ENCODE results near the gene WNT7B. TPM values are rescaled to one million over a fixed set of nuclear protein-coding genes. Genes with fewer than 3 reads are reported as not detected.

Gene WNT7B
- total RNA-seq, 3 donors from 2014 or later (not counting 1 experiment from before 2014, with no cell fraction given): not detected

GRCh38 chr22:46013460-46014416, 36.8 kb upstream of the WNT7B start:
- Mint-ChIP-seq H3K36me3 (no peaks in the 10 kb centered on the region), H3K27me3 (ENCODE audit: low read depth in 2 of 2) (no peaks in the 10 kb centered on the region), H3K27ac (peak overlapping the region; percentile 48 to 93), H3K4me3 (peak overlapping the region; percentile 86), H3K4me1 (peaks cover 0 to 13% of the 10 kb centered on the region in 2 donors), H3K9me3 (peaks cover 0 to 2% of the 10 kb centered on the region in 2 donors)
- peak; percentile 92 for ATAC-seq
- Histone ChIP-seq H3K4me3 (ENCODE audit: low read length) (peak overlapping the region; percentile 92), H3K4me1 (ENCODE audit: control insufficient read depth, insufficient read depth, low read length) (peaks cover 20% of the 10 kb centered on the region), H3K9me3 (ENCODE audit: control insufficient read depth, insufficient read depth, low read length) (peaks cover 6% of the 10 kb centered on the region), H3K36me3 (ENCODE audit: control insufficient read depth, insufficient read depth, low read length) (no peaks in the 10 kb centered on the region), H3K27ac (ENCODE audit: low read length) (peak overlapping the region; percentile 90), H3K27me3 (ENCODE audit: control insufficient read depth, insufficient read depth, low read length) (no peaks in the 10 kb centered on the region)
- intact Hi-C loops (cut with micrococcal nuclease): loop anchor here (2.0 to 5.0 kb wide), 2 partner anchors 23 to 284 kb away; partner anchors contain the start of gene GTSE1
- peak; percentile 82 to 85 for DNase-seq
- WGBS (ENCODE audit: insufficient coverage): under 1% methylated on average over 55 of the region's 56 CpGs
- peak; percentile 64 for TF ChIP-seq CTCF (IDR thresholded peaks at IDR 0.05)

GRCh38 chr22:46012881-46013281, 35.9 kb upstream of the WNT7B start:
- peaks cover 6% of the 10 kb centered on the region for H3K9me3 ChIP-seq (ENCODE audit: control insufficient read depth, insufficient read depth, low read length)
- no peak overlapping the region for H3K27ac ChIP-seq (ENCODE audit: low read length)
- intact Hi-C loops (cut with micrococcal nuclease): loop anchor here (5.0 kb wide), 1 partner anchor 284 kb away; the partner anchor contains the start of gene GTSE1
- H3K9me3 Mint-ChIP-seq: peaks cover 0 to 2% of the 10 kb centered on the region in 2 donors
- no peaks in the 10 kb centered on the region for H3K36me3 ChIP-seq (ENCODE audit: control insufficient read depth, insufficient read depth, low read length)
- ATAC-seq (no peak), DNase-seq (no peak)
- no peaks in the 10 kb centered on the region for H3K36me3 Mint-ChIP-seq
- H3K4me3 ChIP-seq (ENCODE audit: low read length): no peak overlapping the region
- TF ChIP-seq CTCF (IDR thresholded peaks at IDR 0.05): no peak
- 78% methylated on average over 11 of the region's 11 CpGs for WGBS (ENCODE audit: insufficient coverage)
- H3K27me3 Mint-ChIP-seq (ENCODE audit: low read depth in 2 of 2): no peaks in the 10 kb centered on the region
- H3K4me3 Mint-ChIP-seq: peak overlapping the region; percentile 86
- H3K4me1 ChIP-seq (ENCODE audit: control insufficient read depth, insufficient read depth, low read length): peaks cover 20% of the 10 kb centered on the region
- H3K27ac Mint-ChIP-seq: peak overlapping the region in 1 of 2 donors; percentile 93
- peaks cover 0 to 13% of the 10 kb centered on the region in 2 donors for H3K4me1 Mint-ChIP-seq
- no peaks in the 10 kb centered on the region for H3K27me3 ChIP-seq (ENCODE audit: control insufficient read depth, insufficient read depth, low read length)

- Histone ChIP-seq H3K36me3 (ENCODE audit: control insufficient read depth, insufficient read depth, low read length) (no peaks in the 10 kb centered on the region), H3K4me1 (ENCODE audit: control insufficient read depth, insufficient read depth, low read length) (peaks cover 22% of the 10 kb centered on the region), H3K27me3 (ENCODE audit: control insufficient read depth, insufficient read depth, low read length) (no peaks in the 10 kb centered on the region), H3K4me3 (ENCODE audit: low read length) (no peak overlapping the region), H3K9me3 (ENCODE audit: control insufficient read depth, insufficient read depth, low read length) (peaks cover 6% of the 10 kb centered on the region), H3K27ac (ENCODE audit: low read length) (no peak overlapping the region)
- Mint-ChIP-seq H3K27me3 (ENCODE audit: low read depth in 2 of 2) (no peaks in the 10 kb centered on the region), H3K36me3 (no peaks in the 10 kb centered on the region), H3K9me3 (peaks cover 0 to 2% of the 10 kb centered on the region in 2 donors), H3K27ac (peak overlapping the region in 1 of 2 donors; percentile 93), H3K4me3 (peak overlapping the region; percentile 6), H3K4me1 (peaks cover 0 to 13% of the 10 kb centered on the region in 2 donors)
- intact Hi-C loops (cut with micrococcal nuclease): loop anchor here (5.0 kb wide), 1 partner anchor 285 kb away; the partner anchor contains the start of gene GTSE1
- TF ChIP-seq CTCF (IDR thresholded peaks at IDR 0.05): no peak
- ATAC-seq (no peak), DNase-seq (no peak)
- 95% methylated on average over 13 of the region's 13 CpGs for WGBS (ENCODE audit: insufficient coverage)
These were observed 35.4 kb upstream of the WNT7B start for GRCh38 chr22:46012182-46012880.
